Kidney epithelial cell (primary cell): ENCODE results near the gene GPC6. TPM values are rescaled to one million over a fixed set of nuclear protein-coding genes. Genes with fewer than 3 reads are reported as not detected.

Experiments used
- DNase-seq: peaks from one replicate; pipeline ENCODE4 v3.0.0-alpha.2; 2010; ENCODE audit warnings: low read depth
- H3K27me3 ChIP-seq: 2 replicates; pipeline ENCODE4 v1.6.0; 2011; ENCODE audit warnings: low read length; ENCODE audit not compliant: control insufficient read depth, insufficient read depth
- H3K36me3 ChIP-seq: 2 replicates; pipeline ENCODE4 v1.5.1; 2011; ENCODE audit warnings: low read length; ENCODE audit not compliant: control insufficient read depth, insufficient read depth
- H3K4me3 ChIP-seq: 2 replicates; pipeline ENCODE4 v1.5.1; 2011; ENCODE audit warnings: low read depth, mild to moderate bottlenecking, control low read depth, low read length
- CTCF ChIP-seq: IDR thresholded peaks from 2 replicates; pipeline ENCODE4 v1.5.1; 2011; ENCODE audit warnings: mild to moderate bottlenecking, moderate library complexity, low read length, control low read depth, inconsistent platforms; ENCODE audit not compliant: insufficient read depth, poor library complexity, severe bottlenecking
- total RNA-seq: library from RNA; depleted of rRNA; stranded (reverse); fragments of >200 nt; gene quantifications from 2 replicates; pipeline ENCODE4 v1.2.3, GENCODE V29; 2015

Gene GPC6
- total RNA-seq, 1 donor from 2014 or later = 62.7 TPM

GRCh38 chr13:93233997-93234416 lies 7.4 kb downstream of the GPC6 start:
- DNase-seq = no peak
- no peaks in the 10 kb centered on the region for H3K36me3 ChIP-seq
- H3K4me3 ChIP-seq = no peak overlapping the region
- H3K27me3 ChIP-seq = no peaks in the 10 kb centered on the region
- peak; percentile 10 for TF ChIP-seq CTCF

GRCh38 chr13:93234459-93234858 lies 7.9 kb downstream of the GPC6 start:
- H3K4me3 ChIP-seq = no peak overlapping the region
- no peaks in the 10 kb centered on the region for H3K36me3 ChIP-seq
- no peaks in the 10 kb centered on the region for H3K27me3 ChIP-seq
- TF ChIP-seq CTCF = no peak
- DNase-seq = no peak

- H3K27me3 ChIP-seq = no peaks in the 10 kb centered on the region
- no peaks in the 10 kb centered on the region for H3K36me3 ChIP-seq
- no peak overlapping the region for H3K4me3 ChIP-seq
- DNase-seq = no peak
- no peak for TF ChIP-seq CTCF
Measured at GRCh38 chr13:93235258-93236015, 8.8 kb downstream of the GPC6 start.

GRCh38 chr13:93238711-93239110 lies 12.1 kb downstream of the GPC6 start:
- no peak for DNase-seq
- Histone ChIP-seq H3K36me3 (no peaks in the 10 kb centered on the region), H3K4me3 (no peak overlapping the region), H3K27me3 (no peaks in the 10 kb centered on the region)
- no peak for TF ChIP-seq CTCF

- no peaks in the 10 kb centered on the region for H3K36me3 ChIP-seq
- H3K4me3 ChIP-seq = no peak overlapping the region
- no peak for DNase-seq
- no peaks in the 10 kb centered on the region for H3K27me3 ChIP-seq
- TF ChIP-seq CTCF = no peak
Measured at GRCh38 chr13:93243375-93244063, 16.9 kb downstream of the GPC6 start.
